HEK293 (cell line): Measurements from ENCODE around the gene NCL.

Experiments
- CTCF ChIA-PET: fragments of 350-600 bp; formaldehyde crosslinking; extraction: SDS; loops from one replicate; lab custom pipeline; 2021; ENCODE audit warnings: antibody characterized with exemption; lab: Yijun Ruan, JAX
- POLR2A ChIA-PET: fragments of 300-600 bp; formaldehyde crosslinking; extraction: SDS; loops from one replicate; lab custom pipeline; 2020; ENCODE audit warnings: antibody characterized with exemption, inconsistent platforms; lab: Yijun Ruan, JAX
- H3K27ac ChIP-seq: fragments of 200-500 bp; sonication (Bioruptor generic); 2 replicates; pipeline ENCODE4 v1.5.1; 2014; ENCODE audit warnings: low read depth, low read length, control low read depth, inconsistent platforms; ENCODE audit errors: extremely low read depth
- H3K36me3 ChIP-seq, 2 experiments: fragments of 200-500 bp in 1 of 2; sonication (Bioruptor generic) in 1 of 2; 1 replicate in 1 of 2; 2 replicates in 1 of 2; pipeline ENCODE4 v1.5.1; 2014 to 2017; ENCODE audit warnings: inconsistent platforms in 2 of 2, low read length in 2 of 2; ENCODE audit not compliant: control insufficient read depth in 2 of 2, insufficient read depth in 1 of 2
- H3K4me1 ChIP-seq: fragments of 200-500 bp; sonication (Bioruptor generic); 2 replicates; pipeline ENCODE4 v1.5.1; 2014; ENCODE audit warnings: mild to moderate bottlenecking, low read length, inconsistent platforms; ENCODE audit not compliant: control insufficient read depth, insufficient read depth
- H3K4me3 ChIP-seq: 2 replicates; pipeline ENCODE4 v1.5.1; 2011; ENCODE audit warnings: low read depth, mild to moderate bottlenecking, control low read depth, low read length, moderate library complexity
- H3K9me3 ChIP-seq: fragments of 200-500 bp; sonication (Bioruptor generic); 2 replicates; pipeline ENCODE4 v1.5.1; 2014; ENCODE audit warnings: low read depth, low read length, inconsistent platforms; ENCODE audit not compliant: control insufficient read depth, insufficient read depth
- BCL11B ChIP-seq: fragments of 450-650 bp; formaldehyde crosslinking; IDR thresholded peaks from 2 replicates; pipeline ENCODE4 v1.5.1; 2016; ENCODE audit warnings: low read depth, missing biosample characterization, missing genetic modification characterization
- KLF8 ChIP-seq: fragments of 450-650 bp; formaldehyde crosslinking; IDR thresholded peaks from 2 replicates; pipeline ENCODE4 v1.5.1; 2016; ENCODE audit warnings: missing biosample characterization, missing genetic modification characterization
- REPIN1 ChIP-seq: fragments of 450-650 bp; formaldehyde crosslinking; IDR thresholded peaks from 2 replicates; pipeline ENCODE4 v1.5.1; 2017; ENCODE audit warnings: missing biosample characterization, missing genetic modification characterization, low read depth
- REST ChIP-seq: fragments of 450-650 bp; formaldehyde crosslinking; IDR thresholded peaks from 2 replicates; pipeline ENCODE4 v1.5.1; 2016; ENCODE audit warnings: missing biosample characterization, missing genetic modification characterization
- SP7 ChIP-seq: fragments of 450-650 bp; formaldehyde crosslinking; IDR thresholded peaks from 2 replicates; pipeline ENCODE4 v1.5.1; 2016; ENCODE audit warnings: missing biosample characterization, missing genetic modification characterization
- WT1 ChIP-seq: fragments of 450-650 bp; formaldehyde crosslinking; IDR thresholded peaks from 2 replicates; pipeline ENCODE4 v1.5.1; 2016; ENCODE audit warnings: missing biosample characterization, missing genetic modification characterization
- YY2 ChIP-seq: fragments of 450-650 bp; formaldehyde crosslinking; IDR thresholded peaks from 2 replicates; pipeline ENCODE4 v1.5.1; 2016; ENCODE audit warnings: missing biosample characterization, missing genetic modification characterization
- ZEB2 ChIP-seq: fragments of 450-650 bp; formaldehyde crosslinking; IDR thresholded peaks from 2 replicates; pipeline ENCODE4 v1.5.1; 2016; ENCODE audit warnings: missing biosample characterization, missing genetic modification characterization
- ZIC2 ChIP-seq: fragments of 450-650 bp; formaldehyde crosslinking; IDR thresholded peaks from 2 replicates; pipeline ENCODE4 v1.5.1; 2016; ENCODE audit warnings: missing biosample characterization, missing genetic modification characterization
- ZNF140 ChIP-seq: fragments of 450-650 bp; formaldehyde crosslinking; IDR thresholded peaks from 2 replicates; pipeline ENCODE4 v1.5.1; 2016; ENCODE audit warnings: missing biosample characterization, missing genetic modification characterization
- ZNF174 ChIP-seq: fragments of 450-650 bp; formaldehyde crosslinking; IDR thresholded peaks from 2 replicates; pipeline ENCODE4 v1.5.0; 2017; ENCODE audit warnings: missing biosample characterization, mild to moderate bottlenecking, missing genetic modification characterization
- ZNF175 ChIP-seq: fragments of 450-650 bp; formaldehyde crosslinking; IDR thresholded peaks from 2 replicates; pipeline ENCODE4 v1.5.1; 2016; ENCODE audit warnings: missing biosample characterization, missing genetic modification characterization
- ZNF2 ChIP-seq: fragments of 450-650 bp; formaldehyde crosslinking; IDR thresholded peaks from 2 replicates; pipeline ENCODE4 v1.5.1; 2016; ENCODE audit warnings: missing biosample characterization, missing genetic modification characterization
- ZNF266 ChIP-seq: fragments of 450-650 bp; formaldehyde crosslinking; IDR thresholded peaks from 2 replicates; pipeline ENCODE4 v1.5.1; 2016; ENCODE audit warnings: missing biosample characterization, missing genetic modification characterization, low read depth
- ZNF324 ChIP-seq: fragments of 450-650 bp; formaldehyde crosslinking; IDR thresholded peaks from 2 replicates; pipeline ENCODE4 v1.5.1; 2016; ENCODE audit warnings: missing biosample characterization, missing genetic modification characterization
- ZNF391 ChIP-seq: fragments of 450-650 bp; formaldehyde crosslinking; IDR thresholded peaks from 2 replicates; pipeline ENCODE4 v1.5.1; 2016; ENCODE audit warnings: low read depth, missing biosample characterization, missing genetic modification characterization, borderline replicate concordance
- ZNF394 ChIP-seq: fragments of 450-650 bp; formaldehyde crosslinking; IDR thresholded peaks from 2 replicates; pipeline ENCODE4 v1.5.1; 2016; ENCODE audit warnings: missing biosample characterization, missing genetic modification characterization, mild to moderate bottlenecking, moderate library complexity, borderline replicate concordance
- ZNF585B ChIP-seq: fragments of 450-650 bp; formaldehyde crosslinking; IDR thresholded peaks from 2 replicates; pipeline ENCODE4 v1.5.1; 2016; ENCODE audit warnings: missing biosample characterization, missing genetic modification characterization
- ZNF596 ChIP-seq: fragments of 450-650 bp; IDR thresholded peaks from 2 replicates; pipeline ENCODE4 v1.5.0; 2018; ENCODE audit warnings: missing biosample characterization, mild to moderate bottlenecking, missing genetic modification characterization, moderate library complexity
- ZNF600 ChIP-seq: fragments of 450-650 bp; formaldehyde crosslinking; IDR thresholded peaks from 2 replicates; pipeline ENCODE4 v1.5.1; 2016; ENCODE audit warnings: missing biosample characterization, missing genetic modification characterization
- ZNF621 ChIP-seq: fragments of 450-650 bp; formaldehyde crosslinking; IDR thresholded peaks from 2 replicates; pipeline ENCODE4 v1.5.1; 2017; ENCODE audit warnings: missing biosample characterization, missing genetic modification characterization
- ZNF664 ChIP-seq: fragments of 450-650 bp; formaldehyde crosslinking; IDR thresholded peaks from 2 replicates; pipeline ENCODE4 v1.5.1; 2016; ENCODE audit warnings: missing biosample characterization, missing genetic modification characterization
- ZNF785 ChIP-seq: fragments of 450-650 bp; formaldehyde crosslinking; IDR thresholded peaks from 2 replicates; pipeline ENCODE4 v1.5.1; 2016; ENCODE audit warnings: missing biosample characterization, missing genetic modification characterization
- ZSCAN23 ChIP-seq: fragments of 450-650 bp; formaldehyde crosslinking; IDR thresholded peaks from 2 replicates; pipeline ENCODE4 v1.5.1; 2016; ENCODE audit warnings: missing biosample characterization, missing genetic modification characterization
- ZXDB ChIP-seq: fragments of 450-650 bp; formaldehyde crosslinking; IDR thresholded peaks from 2 replicates; pipeline ENCODE4 v1.5.1; 2016; ENCODE audit warnings: missing biosample characterization, missing genetic modification characterization

NCL gene

GRCh38 chr2:231427116-231427515, 37.2 kb downstream of the NCL start (continued):
- no peak for TF ChIP-seq ZNF2 (tag by site-specific recombination)

- Histone ChIP-seq H3K9me3 (no peaks in the 10 kb centered on the region), H3K4me3 (no peak overlapping the region), H3K27ac (no peak overlapping the region), H3K36me3 (no peaks in the 10 kb centered on the region)
- ChIA-PET CTCF (interaction anchor here (0.6 to 3.4 kb wide), 5 partner anchors 14 to 609 kb away, joined by 3 to 15 read pairs (median 4); no protein-coding TSS in a partner anchor), POLR2A (interaction anchor here (0.6 to 1.0 kb wide), 2 partner anchors 24 to 38 kb away, joined by 4 read pairs; no protein-coding TSS in a partner anchor)
- TF ChIP-seq ZIC2 (tag by site-specific recombination) = no peak
- no peak for TF ChIP-seq ZNF621 (tag by site-specific recombination)
- no peak for TF ChIP-seq ZNF175 (tag by site-specific recombination)
- TF ChIP-seq ZNF324 = no peak
- no peak for TF ChIP-seq ZNF596 (tag by site-specific recombination)
- no peak for TF ChIP-seq ZNF664 (tag by site-specific recombination)
- no peak for TF ChIP-seq ZEB2 (tag by site-specific recombination)
- no peak for TF ChIP-seq ZXDB (tag by site-specific recombination)
- no peak for TF ChIP-seq ZNF266 (tag by site-specific recombination)
- TF ChIP-seq ZNF174 (tag by site-specific recombination) = no peak
- no peak for TF ChIP-seq KLF8 (tag by site-specific recombination)
- TF ChIP-seq ZNF785 (tag by site-specific recombination) = no peak
- no peak for TF ChIP-seq ZNF2 (tag by site-specific recombination)
- TF ChIP-seq REST (tag by site-specific recombination) = no peak
- TF ChIP-seq, all 188 proteins: peak for 0
- H3K4me1 ChIP-seq = no peaks in the 10 kb centered on the region
Measured at GRCh38 chr2:231425811-231426703, 38.2 kb downstream of the NCL start.

GRCh38 chr2:231425291-231425810, 38.9 kb downstream of the NCL start:
- Histone ChIP-seq H3K27ac (no peak overlapping the region), H3K9me3 (no peaks in the 10 kb centered on the region), H3K4me3 (no peak overlapping the region), H3K36me3 (no peaks in the 10 kb centered on the region), H3K4me1 (no peaks in the 10 kb centered on the region)
- TF ChIP-seq REPIN1 (no peak), BCL11B (no peak), ZNF394 (tag by site-specific recombination) (no peak), ZNF391 (tag by site-specific recombination) (no peak), ZNF600 (tag by site-specific recombination) (no peak), ZNF585B (tag by site-specific recombination) (no peak), YY2 (tag by site-specific recombination) (no peak), SP7 (tag by site-specific recombination) (no peak), ZNF140 (tag by site-specific recombination) (no peak), ZSCAN23 (tag by site-specific recombination) (no peak), WT1 (no peak)
- ChIA-PET POLR2A (interaction anchor here (1.0 kb wide), 1 partner anchor 25 kb away, joined by 4 read pairs; no protein-coding TSS in a partner anchor), CTCF (interaction anchor here (0.6 to 3.4 kb wide), 4 partner anchors 13 to 608 kb away, joined by 3 to 15 read pairs (median 4); no protein-coding TSS in a partner anchor)
